GM18526 (cell line): Measurements from ENCODE around the gene ATAD3B.

Source experiments
- POLR2A ChIP-seq: IDR thresholded peaks from 3 replicates; pipeline ENCODE4 v1.6.1; 2011; ENCODE audit not compliant: insufficient read length; ENCODE audit errors: extremely low read depth

ATAD3B gene

DNA sequence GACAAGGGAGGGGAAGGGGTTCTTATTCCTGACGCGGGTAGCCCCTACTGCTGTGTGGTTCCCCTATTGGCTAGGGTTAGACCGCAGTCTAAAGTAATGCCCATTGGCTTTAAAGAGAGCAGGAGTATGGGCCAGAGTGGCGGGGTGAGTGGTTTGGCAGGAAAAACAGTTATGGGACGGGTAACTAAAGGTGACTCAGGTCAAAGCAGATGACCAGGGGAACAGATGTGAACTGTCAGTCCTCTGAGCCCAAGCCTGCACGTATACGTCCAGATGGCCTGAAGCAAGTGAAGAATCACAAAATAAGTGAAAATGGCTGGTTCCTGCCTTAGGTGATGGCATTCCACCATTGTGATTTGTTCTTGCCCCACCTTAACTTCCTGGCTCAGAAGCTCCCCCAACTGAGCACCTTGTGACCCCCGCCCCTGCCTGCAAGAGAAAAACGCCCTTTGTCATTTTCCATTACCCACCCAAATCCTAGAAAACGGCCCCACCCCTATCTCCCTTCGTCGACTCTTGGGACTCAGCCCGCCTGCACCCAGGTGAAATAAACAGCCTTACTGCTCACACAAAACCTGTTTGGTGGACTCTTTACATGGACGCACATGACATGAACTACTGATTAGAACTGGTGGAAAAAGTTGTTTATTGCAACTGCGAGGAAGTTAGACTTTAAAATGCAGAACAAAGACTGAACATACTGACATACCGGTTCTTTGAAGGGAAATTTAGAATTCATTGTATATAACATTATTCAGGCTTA is 758 bp upstream of the ATAD3B start:
- TF ChIP-seq POLR2A, result no peak

- TF ChIP-seq POLR2A, result no peak
Measured at GRCh38 chr1:1477206-1477605, 5.6 kb downstream of the ATAD3B start.

- no peak for TF ChIP-seq POLR2A
Measured at GRCh38 chr1:1479547-1480487, 8.3 kb downstream of the ATAD3B start.

DNA sequence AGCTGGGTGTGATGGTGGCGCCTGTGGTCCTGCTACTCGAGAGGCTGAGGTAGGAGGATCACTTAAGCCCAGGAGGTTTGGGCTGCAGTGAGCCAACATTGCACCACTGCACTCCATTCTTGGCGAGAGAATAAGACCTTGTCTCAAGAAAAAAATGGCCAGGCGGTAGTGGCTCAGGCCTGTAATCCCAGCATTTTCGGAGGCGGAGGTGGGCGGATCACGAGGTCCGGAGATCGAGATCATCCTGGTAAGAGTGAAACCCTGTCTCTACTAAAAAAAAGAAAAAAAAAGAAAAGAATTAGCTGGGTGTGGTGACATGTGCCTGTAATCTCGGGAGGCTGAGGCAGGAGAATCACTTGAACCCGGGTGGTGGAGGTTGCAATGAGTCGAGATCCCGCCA is 11.3 kb downstream of the ATAD3B start:
- no peak for TF ChIP-seq POLR2A

- TF ChIP-seq POLR2A, result no peak
Measured at GRCh38 chr1:1483714-1484113, 12.1 kb downstream of the ATAD3B start.

- TF ChIP-seq POLR2A, result no peak
Measured at GRCh38 chr1:1487701-1488100, 16.1 kb downstream of the ATAD3B start.

- no peak for TF ChIP-seq POLR2A
Measured at GRCh38 chr1:1489231-1489630, 17.7 kb downstream of the ATAD3B start.

GRCh38 chr1:1489861-1490260 is 18.3 kb downstream of the ATAD3B start:
- TF ChIP-seq POLR2A, result no peak

- no peak for TF ChIP-seq POLR2A
Measured at GRCh38 chr1:1490633-1491230, 19.2 kb downstream of the ATAD3B start.

- no peak for TF ChIP-seq POLR2A
Measured at GRCh38 chr1:1491601-1492000, 20.0 kb downstream of the ATAD3B start.

DNA sequence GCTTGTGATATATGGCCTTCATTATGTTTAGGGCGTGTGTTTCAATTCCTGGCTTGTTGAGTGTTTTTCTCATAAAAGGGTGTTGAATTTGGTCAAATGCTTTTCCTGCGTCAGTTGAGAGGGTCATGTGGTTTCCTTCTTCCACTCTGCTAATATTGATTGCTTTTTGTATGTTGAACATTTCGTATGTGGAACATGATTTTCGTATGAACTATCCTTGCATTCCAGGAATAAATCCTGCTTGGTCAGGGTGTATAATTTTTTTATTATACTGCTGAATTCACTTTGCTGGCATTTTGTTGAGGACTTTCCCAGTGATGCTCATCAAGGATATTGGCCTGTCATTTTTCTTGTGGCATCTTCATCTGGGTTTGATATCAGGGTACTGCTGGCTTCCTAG is 35.7 kb downstream of the ATAD3B start:
- no peak for TF ChIP-seq POLR2A

- no peak for TF ChIP-seq POLR2A
Measured at GRCh38 chr1:1510912-1511532, 39.5 kb downstream of the ATAD3B start.

DNA sequence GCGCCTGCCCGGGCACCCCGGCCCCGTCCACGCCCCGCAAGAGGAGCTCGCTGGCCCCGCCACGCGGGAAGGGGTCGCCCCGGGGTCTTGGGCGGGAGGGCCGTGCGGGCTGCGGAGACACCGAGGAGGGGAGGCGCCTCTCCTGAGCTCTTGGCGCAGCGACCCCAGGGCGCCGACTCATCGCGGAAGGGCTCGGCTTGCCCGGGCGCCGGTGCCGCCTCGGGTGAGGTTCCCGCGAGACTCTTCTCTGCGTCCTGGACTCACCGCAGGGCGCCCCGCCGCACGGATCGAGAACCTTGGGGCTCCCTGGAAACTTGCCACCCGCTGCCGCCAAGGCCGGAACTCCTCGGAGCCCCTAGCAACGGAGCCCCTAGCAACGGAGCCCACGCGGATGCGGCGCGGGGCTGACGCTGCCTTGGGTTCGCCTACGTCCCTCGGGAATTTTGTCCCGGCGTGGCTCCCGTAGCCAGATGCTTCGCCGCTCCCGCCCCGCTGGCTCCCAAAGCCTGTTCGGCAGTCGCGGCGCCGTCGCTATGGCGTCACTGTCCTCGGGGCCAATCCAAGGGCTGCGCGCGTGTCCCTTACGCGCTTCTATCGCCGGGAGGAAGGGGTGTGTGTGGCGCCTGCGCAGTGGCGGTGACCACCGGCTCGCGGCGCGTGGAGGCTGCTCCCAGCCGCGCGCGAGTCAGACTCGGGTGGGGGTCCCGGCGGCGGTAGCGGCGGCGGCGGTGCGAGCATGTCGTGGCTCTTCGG is 40.1 kb downstream of the ATAD3B start, which contains the start of gene ATAD3A:
Gene ATAD3A, plus strand, starts transcription at position 630 of the 753 bp plus-strand sequence. Its CDS starts 107 bp downstream, at position 737.
- TF ChIP-seq POLR2A, result peak; percentile 76

DNA sequence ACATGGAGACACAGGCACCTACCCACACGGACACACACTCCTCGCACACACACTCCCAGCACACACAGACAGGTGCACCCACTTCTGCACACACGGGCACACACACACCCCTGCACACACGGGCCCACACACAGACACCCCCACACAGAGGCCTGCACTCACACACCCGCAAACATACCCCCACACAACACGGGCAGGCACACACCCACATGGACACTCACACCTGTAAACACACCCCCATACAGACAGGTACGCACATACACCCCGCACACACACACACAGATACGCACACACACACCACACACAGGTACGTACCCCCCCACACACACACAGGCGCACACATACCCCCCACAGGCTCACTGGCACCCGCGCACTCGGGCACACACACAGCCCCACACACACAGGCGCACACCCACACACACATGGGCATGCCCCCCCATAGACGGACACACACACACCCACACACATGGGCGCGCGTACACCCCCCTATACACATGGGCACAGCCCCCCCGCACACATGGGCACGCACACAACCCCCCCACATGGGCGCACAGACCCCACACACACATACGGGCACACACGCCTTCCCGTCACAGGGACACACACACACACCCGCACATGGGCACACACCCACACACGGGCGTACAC is 46.5 kb downstream of the ATAD3B start:
- no peak for TF ChIP-seq POLR2A

DNA sequence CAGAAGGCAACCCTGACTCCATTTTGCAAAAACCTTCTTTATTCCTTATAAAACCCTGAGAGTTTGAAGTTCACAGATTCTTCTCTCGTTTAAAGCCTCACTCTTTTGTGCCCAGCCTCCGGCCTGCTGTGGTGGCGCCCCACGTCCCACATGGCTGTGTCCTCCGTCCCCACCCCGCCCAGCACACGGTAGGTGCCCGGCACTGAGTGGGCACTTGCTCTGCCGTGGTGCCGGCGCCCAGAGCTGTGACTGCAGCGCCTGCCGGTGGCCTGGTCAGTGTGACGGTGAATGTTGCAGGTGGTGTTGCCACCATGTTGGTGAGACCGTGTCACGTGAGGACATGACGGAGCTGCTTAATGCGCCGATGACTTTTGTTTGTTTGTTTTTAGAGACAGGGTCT is 49.8 kb downstream of the ATAD3B start:
- TF ChIP-seq POLR2A, result no peak
